HG03342 (cell line): ENCODE measurements around the gene FAM185A.
"Not testable (repeated sequence)": the region's sequence is repeated elsewhere in the genome, so short reads cannot be mapped to it uniquely, and the experiment has no call there.

Experiments used
- ATAC-seq: cut with Tn5 transposase; IDR thresholded peaks from one replicate; pipeline ENCODE4 v1.9.1; 2021; ENCODE audit warnings: mild to moderate bottlenecking, moderate library complexity; ENCODE audit not compliant: unreplicated experiment

The FAM185A gene

DNA sequence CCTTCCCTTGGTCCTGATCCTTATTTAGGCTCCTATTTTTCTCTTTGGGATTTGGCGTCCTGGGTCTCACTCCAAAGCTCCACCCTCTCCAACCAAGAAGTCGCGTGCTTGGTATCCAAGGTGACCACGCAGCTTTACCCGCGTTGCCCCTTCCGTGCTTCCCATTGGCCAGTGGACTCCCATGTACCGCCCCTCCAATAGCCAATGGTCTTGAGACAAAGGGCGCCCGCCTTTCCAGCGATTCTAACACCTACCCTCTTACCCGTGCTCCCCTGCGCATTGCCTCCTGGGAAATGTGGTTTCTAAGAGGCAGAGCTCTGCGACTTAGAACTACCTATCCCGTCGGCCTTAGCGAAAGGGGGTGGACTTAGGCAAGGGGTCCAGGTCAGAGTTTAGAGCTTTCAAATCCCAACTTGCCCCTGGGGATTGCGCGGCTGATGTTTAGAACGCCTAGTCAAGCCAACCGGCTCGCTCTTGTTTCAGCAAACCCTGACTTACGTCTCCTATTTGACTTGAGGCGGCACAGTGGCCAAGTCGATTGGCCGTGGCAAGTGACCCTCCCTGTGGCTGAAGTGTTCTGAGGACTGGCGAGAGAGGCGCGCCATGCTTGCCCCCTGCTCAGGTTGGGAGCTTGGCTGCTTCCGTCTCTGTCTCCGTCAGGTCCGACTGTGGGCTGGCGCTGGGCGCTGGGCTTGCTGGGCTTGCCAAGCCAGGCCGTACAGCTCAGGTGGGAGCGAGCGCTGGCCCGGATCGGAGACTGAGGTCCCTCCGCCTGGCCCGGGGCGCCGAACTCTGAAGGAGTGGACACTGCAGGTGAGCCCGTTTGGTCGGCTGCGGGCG, at the start of gene FAM185A:
Gene FAM185A, plus strand, starts transcription at position 395 of the 840 bp plus-strand sequence. Its CDS starts 209 bp downstream, at position 604.
- peak; percentile 96 for ATAC-seq

DNA sequence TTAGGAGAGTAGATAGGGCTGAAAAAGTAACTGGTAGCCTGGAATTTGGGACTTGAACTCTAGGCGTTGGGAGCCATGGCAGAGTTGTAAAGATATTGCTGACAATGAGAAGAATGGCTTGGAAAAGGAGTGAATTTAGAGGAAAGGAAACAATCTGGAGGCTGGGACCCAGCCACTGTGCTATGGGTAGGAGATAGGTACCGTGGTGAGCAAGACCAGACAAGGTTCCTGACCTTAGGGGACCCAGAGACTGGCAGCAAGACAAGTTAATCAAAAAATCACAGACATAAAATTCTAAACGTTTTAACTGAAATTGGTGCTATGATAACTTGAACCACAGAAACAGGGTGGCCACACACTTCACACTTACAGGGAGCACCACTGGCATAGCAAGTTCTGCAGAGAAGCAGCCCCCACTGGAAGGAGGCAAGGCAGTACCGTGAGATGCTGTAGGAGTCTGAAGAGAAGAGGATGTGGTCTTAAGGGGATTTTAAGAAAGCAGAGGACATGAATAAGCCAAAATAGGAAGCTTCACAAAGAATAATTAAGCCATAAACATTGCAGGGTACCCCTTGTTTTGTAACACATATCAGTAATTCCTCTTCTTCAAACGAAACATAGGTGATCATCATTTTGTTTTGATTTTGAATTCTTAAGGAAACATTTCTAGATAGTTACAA, 35.6 kb upstream of the FAM185A start:
- peak; percentile 58 for ATAC-seq

DNA sequence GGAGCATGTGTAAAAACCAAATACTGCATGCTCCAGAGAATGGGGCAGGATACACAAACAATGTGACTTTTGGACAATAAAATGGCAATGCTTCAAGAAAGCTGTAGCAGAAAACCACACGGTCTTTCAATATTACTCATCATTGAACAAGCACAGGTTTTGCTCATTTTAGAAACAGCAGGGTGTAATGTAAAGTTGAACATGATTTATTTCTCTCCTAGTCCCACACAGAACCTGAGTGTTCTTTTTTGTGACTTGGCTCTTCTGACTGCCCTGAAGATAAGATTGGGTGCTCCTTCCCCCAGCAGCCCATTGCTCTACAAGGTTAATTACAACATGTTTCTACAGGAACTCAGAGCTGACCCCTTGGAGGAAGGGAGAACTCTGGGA, 35.1 kb upstream of the FAM185A start:
- peak; percentile 73 for ATAC-seq

DNA sequence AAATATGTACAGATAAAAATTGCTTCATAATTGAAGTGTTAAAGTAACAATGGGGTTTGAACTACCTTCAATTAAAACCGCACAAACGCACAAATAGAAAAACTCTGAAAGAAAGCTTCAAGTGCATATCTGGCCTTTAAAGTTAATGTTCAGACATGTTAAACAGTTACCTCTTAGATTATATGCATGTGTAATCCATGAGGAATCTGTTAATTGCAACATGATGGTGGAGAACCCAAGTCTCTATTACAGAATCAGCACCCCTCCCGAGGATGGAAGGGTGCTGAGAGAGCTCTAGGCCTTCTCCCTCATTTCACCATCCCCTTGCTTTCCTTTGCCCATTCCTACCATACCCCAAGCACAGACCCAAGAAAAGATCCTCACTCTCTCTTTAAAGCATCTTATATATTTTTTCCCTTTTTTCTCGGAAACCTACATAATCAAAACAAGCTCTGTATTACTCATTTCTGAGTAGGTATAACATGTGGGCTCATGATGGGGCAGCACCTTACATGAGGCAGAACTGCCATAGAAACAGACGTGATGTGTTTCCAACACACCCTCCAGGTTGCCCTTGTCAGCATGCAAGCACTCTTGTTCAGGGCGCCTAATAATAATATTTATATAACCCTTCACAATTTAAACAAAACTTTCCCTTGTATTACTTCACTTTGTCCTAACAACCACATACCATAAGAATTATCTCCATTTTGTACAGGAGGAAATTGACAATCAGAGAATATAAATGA, 33.9 kb upstream of the FAM185A start:
- not testable (repeated sequence) for ATAC-seq

DNA sequence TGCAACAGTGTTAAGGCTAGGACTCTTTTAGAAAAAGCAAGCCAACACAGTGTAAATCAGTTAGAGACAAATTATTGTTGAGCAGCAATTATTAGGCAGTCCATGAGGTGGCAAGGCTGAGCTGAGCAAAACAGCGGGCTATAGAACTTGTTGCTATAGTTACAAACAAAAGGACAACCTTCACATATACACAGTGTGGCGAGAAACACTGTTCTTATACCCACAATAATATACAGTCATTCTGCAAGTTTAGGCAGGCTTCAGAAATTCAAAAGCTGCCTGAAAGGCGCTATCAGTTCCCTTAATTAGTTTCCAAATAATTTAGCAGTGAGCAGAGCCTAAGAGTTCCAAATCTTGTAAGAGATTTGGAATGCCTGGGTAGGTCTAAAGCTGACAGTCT, 33.1 kb upstream of the FAM185A start:
- ATAC-seq, result peak; percentile 77

DNA sequence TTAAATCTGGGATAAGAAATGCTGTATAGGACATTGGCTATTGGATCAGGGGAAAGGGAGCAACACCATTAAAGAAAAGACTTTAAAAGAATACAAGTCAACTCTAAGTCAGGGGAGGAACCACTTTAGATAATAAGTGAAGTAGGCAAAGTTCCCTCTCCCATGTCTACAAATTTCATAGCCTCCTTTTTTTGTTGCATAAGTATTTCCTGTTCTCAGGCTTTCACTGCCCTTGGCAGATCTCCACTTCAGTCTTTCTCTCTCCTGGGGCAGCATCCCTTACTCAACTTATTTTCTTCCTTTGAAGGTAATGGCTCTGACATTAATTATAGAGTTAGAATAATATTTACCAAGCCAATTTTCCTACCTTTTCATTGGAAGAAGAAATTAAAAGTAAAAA, 30.3 kb upstream of the FAM185A start:
- not testable (repeated sequence) for ATAC-seq

DNA sequence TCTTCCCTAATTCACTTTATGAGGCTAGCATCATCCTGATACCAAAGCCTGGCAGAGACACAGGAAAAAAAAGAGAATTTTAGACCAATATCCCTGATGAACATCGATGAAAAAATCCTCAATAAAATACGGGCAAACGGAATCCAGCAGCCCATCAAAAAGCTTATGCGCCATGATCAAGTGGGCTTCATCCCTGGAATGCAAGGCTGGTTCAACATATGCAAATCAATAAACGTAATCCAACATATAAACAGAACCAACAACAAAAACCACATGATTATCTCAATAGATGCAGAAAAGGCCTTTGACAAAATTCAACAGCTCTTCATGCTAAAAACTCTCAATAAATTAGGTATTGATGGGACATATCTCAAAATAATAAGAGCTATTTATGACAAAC, 22.6 kb upstream of the FAM185A start:
- not testable (repeated sequence) for ATAC-seq

DNA sequence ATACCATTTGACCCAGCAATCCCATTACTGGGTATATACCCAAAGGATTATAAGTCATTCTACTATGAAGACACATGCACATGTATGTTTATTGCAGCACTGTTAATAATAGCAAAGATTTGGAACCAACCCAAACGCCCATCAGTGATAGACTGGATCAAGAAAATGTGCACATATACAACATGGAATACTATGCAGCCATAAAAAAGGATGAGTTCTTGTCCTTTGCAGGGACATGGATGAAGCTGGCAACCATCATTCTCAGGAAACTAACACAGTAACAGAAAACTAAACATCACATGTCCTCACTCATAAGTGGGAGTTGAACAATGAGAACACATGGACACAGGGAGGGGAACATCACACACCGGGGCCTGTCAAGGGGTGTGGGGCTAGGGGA, 19.1 kb upstream of the FAM185A start:
- not testable (repeated sequence) for ATAC-seq

DNA sequence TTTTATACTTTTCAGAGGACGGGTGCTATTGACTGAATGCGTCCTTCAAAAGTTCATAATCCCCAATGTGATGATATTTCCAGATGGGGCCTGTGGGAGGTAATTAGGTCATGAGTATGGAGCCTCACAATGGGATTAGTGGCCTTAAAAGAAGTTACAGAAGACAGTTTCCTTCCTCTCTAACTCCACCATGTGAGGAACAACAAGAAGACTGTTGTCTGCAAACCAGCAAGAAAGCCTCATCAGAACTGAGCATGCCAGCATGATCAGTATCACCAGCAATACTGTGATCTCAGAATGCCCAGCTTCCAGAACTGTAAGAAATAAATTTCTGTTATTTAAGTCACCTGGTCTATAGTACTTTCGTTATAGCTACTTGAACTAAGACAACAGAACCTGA, 18.4 kb upstream of the FAM185A start:
- not testable (repeated sequence) for ATAC-seq

DNA sequence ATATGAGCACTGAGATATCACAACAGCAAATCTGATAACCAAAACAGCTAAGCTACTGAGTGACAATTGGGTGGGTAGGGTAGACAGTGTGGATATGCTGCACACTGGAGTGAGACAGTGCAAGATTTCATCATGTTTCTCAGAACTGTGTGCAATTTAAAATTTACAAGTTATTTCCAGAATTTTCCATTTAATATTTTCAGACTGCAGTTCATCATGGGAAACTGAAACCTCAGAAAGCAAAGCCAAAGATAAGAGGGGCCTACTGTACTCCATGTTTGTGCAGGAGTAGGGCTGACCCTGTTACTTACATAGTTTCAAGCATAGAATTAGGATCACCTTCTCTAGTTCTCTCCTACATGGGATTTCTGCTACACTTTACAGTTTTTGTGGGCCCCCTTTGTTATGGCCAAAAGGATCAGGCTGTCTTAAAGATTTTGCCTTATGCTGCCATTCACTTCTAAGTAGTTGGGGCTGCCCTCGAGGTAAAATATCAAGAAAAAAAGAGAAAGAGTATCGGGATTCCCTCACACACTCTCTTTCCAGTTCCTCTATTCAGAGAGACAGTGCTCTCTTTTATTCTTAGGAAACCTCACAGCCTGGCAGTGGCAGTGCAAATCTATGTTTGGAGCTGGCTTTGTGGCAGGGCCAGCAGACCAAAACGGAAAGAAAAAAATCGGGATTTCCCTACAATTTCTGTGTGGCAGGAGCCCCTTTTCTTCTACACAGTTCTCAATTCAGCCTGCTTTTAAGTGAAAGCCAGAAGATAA, 6.6 kb upstream of the FAM185A start:
- ATAC-seq, result not testable (repeated sequence)

DNA sequence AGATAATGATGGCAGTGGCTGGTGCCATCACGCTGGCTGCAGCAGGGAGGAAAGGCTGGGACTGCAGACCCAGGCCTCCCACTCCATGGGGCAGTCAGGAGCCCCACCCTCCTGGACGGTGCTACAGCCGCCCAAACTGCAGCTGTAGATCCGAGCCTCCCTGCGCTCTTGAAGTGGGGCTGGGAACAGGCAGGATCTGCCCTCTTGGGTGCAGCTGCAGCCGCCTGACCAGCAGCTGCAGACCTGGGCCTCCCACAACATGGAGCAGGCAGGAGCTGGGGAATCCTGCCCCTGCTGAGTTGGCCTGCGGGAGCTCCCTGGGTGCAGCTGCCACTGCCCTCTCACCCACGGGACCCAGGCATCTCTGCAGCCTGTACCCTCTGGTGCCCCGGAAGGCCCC, 4.9 kb upstream of the FAM185A start:
- not testable (repeated sequence) for ATAC-seq

DNA sequence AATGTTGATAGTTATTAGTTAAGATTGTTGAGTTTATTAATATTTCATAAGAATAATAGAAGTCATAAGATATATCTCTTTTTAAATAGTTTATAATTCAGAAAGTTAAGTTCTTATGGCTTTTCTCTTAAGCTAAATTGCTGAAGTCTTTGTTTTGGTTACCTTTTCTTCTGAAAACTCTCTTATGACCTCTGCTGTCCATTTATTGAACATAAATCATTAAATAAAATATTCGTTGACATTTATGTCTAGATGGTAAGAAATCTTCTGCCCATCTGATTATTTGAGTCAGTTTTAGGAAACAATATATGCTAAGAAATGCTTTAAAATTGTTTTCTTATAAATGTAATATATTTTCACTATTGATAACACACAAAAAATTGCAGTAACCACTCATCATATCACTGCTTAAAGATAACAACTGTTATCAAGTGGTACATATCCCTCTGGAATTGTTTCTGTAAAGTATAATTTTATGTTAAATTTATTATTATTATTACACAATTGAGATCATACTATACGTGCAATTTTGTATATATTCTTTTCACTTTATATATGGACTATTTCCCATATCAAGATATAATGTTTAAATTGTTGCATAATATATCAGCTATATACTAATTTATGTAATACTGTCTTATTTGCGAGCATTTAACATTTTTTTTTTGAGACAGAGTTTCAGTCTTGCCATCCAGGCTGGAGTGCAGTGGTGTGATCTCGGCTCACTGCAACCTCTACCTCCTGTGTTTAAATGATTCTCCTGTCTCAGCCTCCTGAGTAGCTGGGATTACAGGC, 3.1 kb upstream of the FAM185A start:
- ATAC-seq, result not testable (repeated sequence)

DNA sequence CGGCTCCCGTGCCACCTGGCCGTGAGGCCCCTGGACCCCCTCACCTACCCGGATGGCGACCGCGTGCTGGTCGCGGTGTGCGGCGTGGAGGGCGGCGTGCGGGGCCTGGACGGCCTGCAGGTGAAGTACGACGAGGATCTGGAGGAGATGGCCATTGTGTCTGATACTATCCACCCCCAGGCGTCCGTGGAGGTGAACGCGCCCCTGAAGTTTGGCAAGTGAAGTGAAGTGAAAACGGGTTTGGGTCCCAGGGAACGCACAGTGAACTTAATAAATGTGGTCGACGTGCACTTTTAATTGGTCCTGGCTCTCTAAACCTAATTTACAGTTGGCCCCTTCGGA, 617 bp downstream of the FAM185A start:
- ATAC-seq, result not testable (repeated sequence)

DNA sequence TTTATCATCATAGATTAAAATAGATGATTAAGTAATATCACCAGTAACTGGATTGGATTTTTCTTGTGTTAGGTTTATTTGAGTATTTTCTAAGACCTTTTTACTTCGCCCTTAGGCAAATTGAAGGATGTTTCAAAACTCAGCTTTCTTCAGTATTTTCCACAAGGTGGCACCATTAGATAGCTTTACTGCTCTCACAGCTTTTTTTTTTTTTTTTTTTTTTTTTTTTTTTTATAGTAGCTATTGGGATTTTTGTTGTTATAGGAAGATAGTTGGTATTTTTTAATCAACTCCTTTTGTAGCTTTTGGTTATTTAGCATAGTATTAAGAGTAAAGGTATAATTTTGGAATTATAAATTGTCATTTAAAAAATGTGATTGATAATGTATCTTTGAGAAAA, 9.4 kb downstream of the FAM185A start:
- not testable (repeated sequence) for ATAC-seq

DNA sequence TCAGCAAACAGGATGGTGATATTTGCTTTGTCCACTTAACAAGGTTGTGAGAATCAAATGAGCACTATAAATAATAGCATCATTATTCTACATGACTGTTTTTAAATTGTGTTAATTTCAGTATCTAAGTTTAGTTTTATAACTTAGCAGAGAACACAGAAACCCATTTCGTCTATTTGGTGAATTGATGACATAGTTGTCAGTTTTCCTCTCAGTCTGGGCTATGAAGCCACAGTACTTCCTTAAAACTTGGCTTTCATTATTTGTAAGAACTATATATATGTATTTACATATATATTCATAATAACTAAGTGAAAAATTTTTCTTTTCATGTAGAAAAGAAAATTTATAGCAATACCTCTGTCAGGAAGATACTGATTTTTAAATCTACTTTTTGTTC, 11.1 kb downstream of the FAM185A start:
- not testable (repeated sequence) for ATAC-seq

DNA sequence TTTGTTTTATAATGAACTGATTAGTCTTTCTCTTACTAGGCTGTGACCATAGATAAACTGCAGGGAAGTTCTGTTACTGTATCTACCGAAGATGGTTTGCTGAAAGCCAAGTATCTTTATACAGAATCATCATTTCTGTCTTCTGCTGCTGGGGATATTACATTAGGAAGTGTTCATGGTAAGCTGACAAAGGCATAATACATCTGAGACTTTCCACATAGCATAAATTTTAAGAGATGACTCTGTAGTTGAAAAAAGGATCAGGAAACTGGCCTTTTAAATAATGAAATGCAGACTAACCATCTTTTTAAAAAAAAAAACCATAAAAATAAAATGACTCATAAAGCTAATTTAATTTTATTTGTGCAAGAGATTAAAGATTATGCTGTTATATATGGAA, 12.4 kb downstream of the FAM185A start:
- not testable (repeated sequence) for ATAC-seq

DNA sequence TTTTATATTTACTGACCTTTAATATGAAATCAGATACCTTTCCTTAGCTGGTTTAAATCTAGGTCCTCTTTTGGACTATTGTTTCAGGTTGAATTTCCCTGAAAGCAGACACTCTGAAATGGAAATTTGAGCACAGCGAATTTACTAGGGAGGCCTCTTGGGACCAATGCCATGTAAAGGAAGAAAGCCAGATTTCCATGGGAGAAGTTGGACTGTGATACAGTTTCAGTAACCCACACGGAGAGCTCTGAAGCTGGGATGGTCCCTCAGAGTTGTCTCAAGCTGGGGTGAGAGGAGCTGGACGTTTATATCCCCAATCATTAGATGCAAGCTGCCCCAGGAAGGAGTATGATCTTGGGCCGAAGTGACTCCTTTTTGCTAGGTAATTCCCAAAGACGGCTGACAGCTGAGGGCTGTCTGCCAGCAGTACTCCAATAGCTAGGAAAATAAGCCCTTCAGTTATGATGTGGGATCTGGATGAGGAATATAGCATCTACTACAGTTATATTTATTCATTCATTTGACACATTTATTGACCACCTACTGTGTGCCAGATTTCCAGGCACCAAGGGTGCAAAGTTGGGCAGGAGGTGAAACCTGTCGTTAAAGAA, 14.6 kb downstream of the FAM185A start:
- not testable (repeated sequence) for ATAC-seq

DNA sequence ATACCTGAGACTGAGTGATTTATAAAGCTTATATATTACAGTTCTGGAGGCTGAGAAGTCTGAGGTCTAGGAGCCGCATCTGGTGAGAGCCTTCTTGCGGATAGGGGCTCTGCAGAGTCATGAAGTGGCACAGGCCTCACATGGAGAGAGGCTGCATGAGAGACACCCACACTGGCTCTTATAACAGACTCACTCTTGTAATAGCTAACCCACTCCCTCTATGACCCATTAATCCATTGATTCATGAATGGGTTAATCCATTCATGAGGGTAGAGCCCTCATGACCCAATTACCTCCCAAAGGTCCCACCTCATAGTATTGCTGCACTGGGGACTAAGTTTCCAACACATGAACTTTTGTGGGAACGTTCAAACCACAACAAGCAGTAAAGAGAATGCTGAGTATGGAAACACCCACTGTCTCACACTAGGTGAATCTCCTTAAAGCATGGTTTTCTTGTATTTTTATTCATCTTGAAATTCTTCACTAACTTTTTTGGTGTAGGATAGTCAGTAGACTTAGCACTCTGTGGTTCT, 20.9 kb downstream of the FAM185A start:
- not testable (repeated sequence) for ATAC-seq

DNA sequence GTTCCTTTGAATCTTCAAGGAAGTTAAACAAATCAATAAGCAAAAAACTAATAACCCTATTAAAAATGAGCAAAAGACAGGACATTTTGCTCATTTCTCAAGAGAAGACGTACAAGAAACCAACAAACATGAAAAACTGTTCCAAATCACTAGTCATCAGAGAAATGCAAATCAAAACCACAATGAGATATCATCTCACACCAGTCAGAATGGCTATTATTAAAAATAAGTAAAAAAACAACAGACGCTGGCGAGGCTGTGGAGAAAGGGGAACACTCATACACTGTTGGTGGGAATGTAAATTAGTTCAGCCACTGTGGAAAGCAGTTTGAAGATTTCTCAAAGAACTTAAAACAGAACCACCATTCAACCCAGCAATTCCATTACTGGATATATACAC, 21.7 kb downstream of the FAM185A start:
- not testable (repeated sequence) for ATAC-seq
